Activated CD8-positive, alpha-beta memory T cell treated with anti-CD3 and anti-CD28 coated beads, Interleukin-2, amount 50 U/mL, for 24 hours (primary cell): ENCODE measurements around the gene PDE6A.

Experiments used
- DNase-seq: peaks from one replicate; pipeline ENCODE4 v3.0.0-alpha.2; 2020; ENCODE audit errors: extremely low read depth

PDE6A gene

GRCh38 chr5:149944666-149945065, at the start of gene PDE6A:
PDE6A (minus strand) TSS chr5:149944793; CDS start chr5:149944673, 120 bp downstream.
- DNase-seq: no peak

- DNase-seq: no peak
Measured at GRCh38 chr5:149993471-149993870, 48.9 kb upstream of the PDE6A start.

- DNase-seq: peak; percentile 31
Measured at GRCh38 chr5:149990518-149991376, 46.2 kb upstream of the PDE6A start.

GRCh38 chr5:149988126-149988525, 43.5 kb upstream of the PDE6A start:
- DNase-seq: no peak

GRCh38 chr5:149982505-149982904, 37.9 kb upstream of the PDE6A start:
- DNase-seq: no peak

- DNase-seq: no peak
Measured at GRCh38 chr5:149981206-149981605, 36.6 kb upstream of the PDE6A start.

- no peak for DNase-seq
Measured at GRCh38 chr5:149979896-149980295, 35.3 kb upstream of the PDE6A start.

- DNase-seq: no peak
Measured at GRCh38 chr5:149975409-149975808, 30.8 kb upstream of the PDE6A start.

GRCh38 chr5:149969181-149969930, 24.8 kb upstream of the PDE6A start:
- no peak for DNase-seq

- no peak for DNase-seq
Measured at GRCh38 chr5:149966946-149967345, 22.4 kb upstream of the PDE6A start.

GRCh38 chr5:149963729-149964128, 19.1 kb upstream of the PDE6A start:
- no peak for DNase-seq

- no peak for DNase-seq
Measured at GRCh38 chr5:149962601-149963300, 18.2 kb upstream of the PDE6A start.

GRCh38 chr5:149961957-149962409, 17.4 kb upstream of the PDE6A start:
- DNase-seq: no peak

GRCh38 chr5:149961186-149961685, 16.6 kb upstream of the PDE6A start:
- no peak for DNase-seq

GRCh38 chr5:149960272-149961185, 15.9 kb upstream of the PDE6A start, which contains the start of gene SLC26A2:
SLC26A2 (plus strand) TSS chr5:149960758; CDS start chr5:149977653, 16,895 bp downstream.
- peak; percentile 88 for DNase-seq

GRCh38 chr5:149959406-149960236, 15.0 kb upstream of the PDE6A start:
- DNase-seq: no peak

GRCh38 chr5:149957855-149958254, 13.3 kb upstream of the PDE6A start:
- no peak for DNase-seq

GRCh38 chr5:149956685-149957084, 12.1 kb upstream of the PDE6A start:
- DNase-seq: no peak

- no peak for DNase-seq
Measured at GRCh38 chr5:149954798-149955197, 10.2 kb upstream of the PDE6A start.
